ENCODE results near the gene GMNN.

GRCh38 chr6:24761193-24761835, 13.4 kb upstream of the GMNN start:
- TF ChIP-seq USF1 (CRISPR knock-in tag; IDR thresholded peaks at IDR 0.05) (no peak), SMAD3 (CRISPR knock-in tag; IDR thresholded peaks at IDR 0.05; ENCODE audit: borderline replicate concordance) (no peak), CTCF (IDR thresholded peaks at IDR 0.05) (no peak), IRF2 (CRISPR knock-in tag; IDR thresholded peaks at IDR 0.05; ENCODE audit: borderline replicate concordance, low read depth) (no peak), NR1H2 (CRISPR knock-in tag; IDR thresholded peaks at IDR 0.05) (no peak), TEAD1 (CRISPR knock-in tag; IDR thresholded peaks at IDR 0.05) (no peak), ESRRA (CRISPR knock-in tag; IDR thresholded peaks at IDR 0.05; ENCODE audit: borderline replicate concordance) (no peak), FOXP1 (CRISPR knock-in tag; IDR thresholded peaks at IDR 0.05; ENCODE audit: borderline replicate concordance) (no peak), ZNF219 (CRISPR knock-in tag; IDR thresholded peaks at IDR 0.05; ENCODE audit: borderline replicate concordance) (no peak)
- TF ChIP-seq, protein P1, sequence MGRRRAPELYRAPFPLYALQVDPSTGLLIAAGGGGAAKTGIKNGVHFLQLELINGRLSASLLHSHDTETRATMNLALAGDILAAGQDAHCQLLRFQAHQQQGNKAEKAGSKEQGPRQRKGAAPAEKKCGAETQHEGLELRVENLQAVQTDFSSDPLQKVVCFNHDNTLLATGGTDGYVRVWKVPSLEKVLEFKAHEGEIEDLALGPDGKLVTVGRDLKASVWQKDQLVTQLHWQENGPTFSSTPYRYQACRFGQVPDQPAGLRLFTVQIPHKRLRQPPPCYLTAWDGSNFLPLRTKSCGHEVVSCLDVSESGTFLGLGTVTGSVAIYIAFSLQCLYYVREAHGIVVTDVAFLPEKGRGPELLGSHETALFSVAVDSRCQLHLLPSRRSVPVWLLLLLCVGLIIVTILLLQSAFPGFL (CRISPR knock-in tag; IDR thresholded peaks at IDR 0.05; ENCODE audit: borderline replicate concordance) = no peak
- TF ChIP-seq, protein P2, sequence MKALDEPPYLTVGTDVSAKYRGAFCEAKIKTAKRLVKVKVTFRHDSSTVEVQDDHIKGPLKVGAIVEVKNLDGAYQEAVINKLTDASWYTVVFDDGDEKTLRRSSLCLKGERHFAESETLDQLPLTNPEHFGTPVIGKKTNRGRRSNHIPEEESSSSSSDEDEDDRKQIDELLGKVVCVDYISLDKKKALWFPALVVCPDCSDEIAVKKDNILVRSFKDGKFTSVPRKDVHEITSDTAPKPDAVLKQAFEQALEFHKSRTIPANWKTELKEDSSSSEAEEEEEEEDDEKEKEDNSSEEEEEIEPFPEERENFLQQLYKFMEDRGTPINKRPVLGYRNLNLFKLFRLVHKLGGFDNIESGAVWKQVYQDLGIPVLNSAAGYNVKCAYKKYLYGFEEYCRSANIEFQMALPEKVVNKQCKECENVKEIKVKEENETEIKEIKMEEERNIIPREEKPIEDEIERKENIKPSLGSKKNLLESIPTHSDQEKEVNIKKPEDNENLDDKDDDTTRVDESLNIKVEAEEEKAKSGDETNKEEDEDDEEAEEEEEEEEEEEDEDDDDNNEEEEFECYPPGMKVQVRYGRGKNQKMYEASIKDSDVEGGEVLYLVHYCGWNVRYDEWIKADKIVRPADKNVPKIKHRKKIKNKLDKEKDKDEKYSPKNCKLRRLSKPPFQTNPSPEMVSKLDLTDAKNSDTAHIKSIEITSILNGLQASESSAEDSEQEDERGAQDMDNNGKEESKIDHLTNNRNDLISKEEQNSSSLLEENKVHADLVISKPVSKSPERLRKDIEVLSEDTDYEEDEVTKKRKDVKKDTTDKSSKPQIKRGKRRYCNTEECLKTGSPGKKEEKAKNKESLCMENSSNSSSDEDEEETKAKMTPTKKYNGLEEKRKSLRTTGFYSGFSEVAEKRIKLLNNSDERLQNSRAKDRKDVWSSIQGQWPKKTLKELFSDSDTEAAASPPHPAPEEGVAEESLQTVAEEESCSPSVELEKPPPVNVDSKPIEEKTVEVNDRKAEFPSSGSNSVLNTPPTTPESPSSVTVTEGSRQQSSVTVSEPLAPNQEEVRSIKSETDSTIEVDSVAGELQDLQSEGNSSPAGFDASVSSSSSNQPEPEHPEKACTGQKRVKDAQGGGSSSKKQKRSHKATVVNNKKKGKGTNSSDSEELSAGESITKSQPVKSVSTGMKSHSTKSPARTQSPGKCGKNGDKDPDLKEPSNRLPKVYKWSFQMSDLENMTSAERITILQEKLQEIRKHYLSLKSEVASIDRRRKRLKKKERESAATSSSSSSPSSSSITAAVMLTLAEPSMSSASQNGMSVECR (CRISPR knock-in tag; IDR thresholded peaks at IDR 0.05; ENCODE audit: borderline replicate concordance) = no peak
